ENCODE data around the gene FZD2. TPM values are rescaled to one million over a fixed set of nuclear protein-coding genes. Genes with fewer than 3 reads are reported as not detected.

Gene FZD2
- total RNA-seq, 1 experiment from 2014 or later, result 12.8 TPM

DNA sequence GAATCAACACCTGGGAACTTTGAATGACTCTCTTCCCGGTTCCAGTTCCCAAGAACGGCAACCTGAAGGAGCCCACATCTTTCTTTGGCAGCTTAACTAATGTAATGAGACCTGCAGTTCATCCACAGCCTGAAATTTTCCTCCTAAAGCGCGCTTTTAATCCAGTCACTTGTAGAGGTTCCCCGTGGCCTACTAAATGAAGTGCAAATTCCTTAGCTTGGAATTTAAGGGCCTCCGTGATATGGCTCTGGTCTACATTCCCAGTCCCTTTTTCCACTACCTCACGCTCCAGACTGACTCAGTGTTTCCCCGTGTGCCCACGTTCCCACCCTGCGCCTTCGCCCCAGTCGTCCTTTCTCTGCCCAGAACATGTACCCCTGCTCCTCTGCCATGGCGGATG, 27.2 kb downstream of the FZD2 start:
- RAD21 ChIA-PET (ENCODE audit: low non-redundant PET in 1 of 2, low total read pairs in 2 of 2, uncharacterized antibody in 2 of 2, unreplicated experiment in 2 of 2), result no interaction called here
- H2AFZ ChIP-seq (ENCODE audit: low read depth, low read length, poor library complexity, severe bottlenecking), result no peak overlapping the region
- ATAC-seq, result no peak
- H3K4me3 ChIP-seq (replicated peaks in 1 of 2; ENCODE audit: low read depth in 1 of 2, low read length in 2 of 2), result no peak overlapping the region
- H3K9ac ChIP-seq (ENCODE audit: low read length), result no peak overlapping the region
- TF ChIP-seq RAD21 (IDR thresholded peaks at IDR 0.05; ENCODE audit: low read depth) (no peak), POLR2AphosphoS5 (IDR thresholded peaks at IDR 0.05; ENCODE audit: low read depth, low read length) (no peak), REST (IDR thresholded peaks at IDR 0.05; ENCODE audit: low read depth) (no peak), CBX3 (IDR thresholded peaks at IDR 0.05; ENCODE audit: low read depth) (no peak), ZBTB33 (IDR thresholded peaks at IDR 0.05; ENCODE audit: extremely low read depth, insufficient replicate concordance, low read length) (no peak), YY1 (IDR thresholded peaks at IDR 0.05; ENCODE audit: extremely low read depth, insufficient replicate concordance, low read depth, low read length) (no peak)
- H3K9me3 ChIP-seq (ENCODE audit: control insufficient read depth in 1 of 2, insufficient read depth in 1 of 2, low read depth in 1 of 2, low read length in 2 of 2), result no peaks in the 10 kb centered on the region
- peaks cover 8 to 12% of the 10 kb centered on the region in 2 experiments; a peak in 3 of 4 replicates for H3K4me1 ChIP-seq (ENCODE audit: control insufficient read depth in 1 of 2, insufficient read depth in 2 of 2, low read length in 2 of 2)
- H3K4me2 ChIP-seq (ENCODE audit: low read length), result no peak overlapping the region
- H3K27ac ChIP-seq (ENCODE audit: low read depth, low read length), result no peak overlapping the region
- H3K27me3 ChIP-seq (ENCODE audit: insufficient read depth, low read length), result peaks cover 20% of the 10 kb centered on the region; the same call in 1 of the 2 replicates
- intact Hi-C loops (cut with micrococcal nuclease), result no loop called here
- H3K36me3 ChIP-seq (ENCODE audit: control insufficient read depth in 1 of 2, insufficient read depth in 2 of 2, low read length in 2 of 2), result no peaks in the 10 kb centered on the region
- H4K20me1 ChIP-seq (ENCODE audit: insufficient read depth), result no peaks in the 10 kb centered on the region
- DNase-seq (ENCODE audit: low read depth, low spot score), result no peak
- POLR2A ChIA-PET, result no interaction called here
- no peaks in the 10 kb centered on the region for H3K79me2 ChIP-seq (ENCODE audit: insufficient read depth, low read length)
- CTCF ChIA-PET, result no interaction called here
- H3K9me2 ChIP-seq (ENCODE audit: insufficient read depth), result no peaks in the 10 kb centered on the region
- BruUV-seq (replicated peaks), result no TSS peak

Data from HCT116 (cell line).